CD4-positive, CD25-positive, alpha-beta regulatory T cell (primary cell): ENCODE results near the gene GSG1L. TPM values are rescaled to one million over a fixed set of nuclear protein-coding genes. Genes with fewer than 3 reads are reported as not detected.

ENCODE experiments used
- ATAC-seq, 2 donors: fragments of 150-1000 bp; cut with Tn5 transposase; one replicate each; pipeline ENCODE4 v1.10.0; 2021; ENCODE audit warnings: low read depth in 2 of 2, moderate number of reproducible peaks in 2 of 2, moderate library complexity in 1 of 2
- DNase-seq, 3 donors: peaks; one replicate each; pipeline versions ENCODE4 v3.0.0 to v3.0.0-alpha.2; 2012 to 2022; ENCODE audit warnings: mixed read lengths in 1 of 3
- H3K27ac ChIP-seq: one replicate; pipeline ENCODE4 v1.7.0; 2013; ENCODE audit warnings: mild to moderate bottlenecking, low read length; ENCODE audit not compliant: insufficient read depth, poor library complexity, severe bottlenecking
- H3K27me3 ChIP-seq: one replicate; pipeline ENCODE4 v1.7.0; 2013; ENCODE audit warnings: low read length; ENCODE audit not compliant: control insufficient read depth, insufficient read depth
- H3K36me3 ChIP-seq: one replicate; pipeline ENCODE4 v1.7.0; 2013; ENCODE audit warnings: mild to moderate bottlenecking, low read length, moderate library complexity; ENCODE audit not compliant: control insufficient read depth, insufficient read depth
- H3K4me1 ChIP-seq: 2 replicates; pipeline ENCODE4 v1.7.0; 2013; ENCODE audit warnings: mild to moderate bottlenecking, low read length; ENCODE audit not compliant: insufficient read depth, control insufficient read depth, poor library complexity, severe bottlenecking
- H3K4me3 ChIP-seq: one replicate; pipeline ENCODE4 v1.7.0; 2013; ENCODE audit warnings: low read depth, mild to moderate bottlenecking, low read length, moderate library complexity
- H3K9me3 ChIP-seq, 2 experiments: 1 replicate in 1 of 2; 2 replicates in 1 of 2; pipeline ENCODE4 v1.7.0; 2013; ENCODE audit warnings: low read length in 2 of 2, mild to moderate bottlenecking in 1 of 2, moderate library complexity in 1 of 2; ENCODE audit not compliant: control insufficient read depth in 2 of 2
- H3K27ac Mint-ChIP-seq, 3 donors: one replicate each; pipeline ENCODE4 v1.8.0; 2020 to 2022; ENCODE audit warnings: mild to moderate bottlenecking in 3 of 3, mixed read lengths in 3 of 3, moderate library complexity in 2 of 3
- H3K27me3 Mint-ChIP-seq: one replicate; pipeline ENCODE4 v1.8.0; 2022; ENCODE audit warnings: mild to moderate bottlenecking, mixed read lengths
- H3K36me3 Mint-ChIP-seq: one replicate; pipeline ENCODE4 v1.8.0; 2020; ENCODE audit warnings: mixed read lengths
- H3K4me1 Mint-ChIP-seq, 4 donors: one replicate each; pipeline ENCODE4 v1.8.0; 2020 to 2022; ENCODE audit warnings: mixed read lengths in 4 of 4, mild to moderate bottlenecking in 1 of 4
- H3K4me3 Mint-ChIP-seq, 4 donors: one replicate each; pipeline ENCODE4 v1.8.0; 2020 to 2022; ENCODE audit warnings: mild to moderate bottlenecking in 4 of 4, mixed read lengths in 4 of 4, moderate library complexity in 3 of 4
- H3K9me3 Mint-ChIP-seq, 7 donors: one replicate each; pipeline ENCODE4 v1.8.0; 2020 to 2022; ENCODE audit warnings: mixed read lengths in 7 of 7, mild to moderate bottlenecking in 3 of 7, moderate library complexity in 2 of 7
- polyA plus RNA-seq, 4 donors: library from polyadenylated mRNA; unstranded; fragments of 300-500 nt; fragmentation: Illumina TruSeq; gene quantifications; one replicate each; pipeline ENCODE4 v1.2.3, GENCODE V29; 2021
- total RNA-seq: library from RNA; stranded (reverse); gene quantifications from one replicate; pipeline ENCODE4 v1.2.3, GENCODE V29; 2022

The GSG1L gene
- total and polyA plus RNA-seq, 5 donors from 2014 or later, result 0.15 TPM; not detected in 4

GRCh38 chr16:28090646-28091377 lies 27.3 kb upstream of the GSG1L start:
- Histone ChIP-seq H3K36me3 (no peaks in the 10 kb centered on the region), H3K4me1 (no peaks in the 10 kb centered on the region), H3K9me3 (no peaks in the 10 kb centered on the region), H3K27ac (no peak overlapping the region), H3K4me3 (no peak overlapping the region), H3K27me3 (no peaks in the 10 kb centered on the region)
- Mint-ChIP-seq H3K4me1 (peaks cover 0 to 2% (median 0%) of the 10 kb centered on the region in 4 donors), H3K9me3 (no peaks in the 10 kb centered on the region), H3K4me3 (no peak overlapping the region), H3K27ac (peak overlapping the region in 1 of 3 donors; percentile 44), H3K27me3 (no peaks in the 10 kb centered on the region), H3K36me3 (no peaks in the 10 kb centered on the region)
- DNase-seq (no peak), ATAC-seq (no peak)

- no peak overlapping the region for H3K4me3 ChIP-seq
- Mint-ChIP-seq H3K9me3 (no peaks in the 10 kb centered on the region), H3K36me3 (no peaks in the 10 kb centered on the region)
Measured at GRCh38 chr16:28089992-28090365, 26.5 kb upstream of the GSG1L start.

DNA sequence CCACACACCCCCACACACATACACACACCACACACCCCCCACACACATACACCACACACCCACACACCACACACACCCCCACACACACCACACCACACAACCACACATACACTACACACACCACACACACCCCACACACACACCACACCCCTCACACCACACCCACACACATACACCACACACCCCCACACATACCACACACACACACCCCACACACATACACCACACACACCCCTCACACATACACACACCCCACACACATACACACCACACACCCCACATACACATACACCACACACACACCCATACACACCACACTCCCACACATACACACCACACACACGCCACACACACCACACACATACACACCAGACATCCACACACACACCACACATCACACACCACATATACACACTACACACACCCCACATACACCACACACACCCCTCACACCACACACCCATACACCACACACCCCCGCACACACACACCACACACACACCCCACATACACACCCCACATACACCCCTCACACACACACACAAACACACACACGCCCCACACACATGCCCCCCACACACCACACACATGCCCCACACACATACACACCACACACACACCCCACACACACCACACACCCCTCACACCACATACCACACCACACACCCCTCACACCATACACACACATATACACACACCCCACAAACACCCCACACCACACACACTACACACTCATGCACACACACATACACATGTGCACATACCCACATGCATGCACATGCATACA lies 25.9 kb upstream of the GSG1L start:
- Histone ChIP-seq H3K27me3 (no peaks in the 10 kb centered on the region), H3K4me1 (no peaks in the 10 kb centered on the region), H3K27ac (peak overlapping the region; percentile 23), H3K4me3 (no peak overlapping the region), H3K9me3 (no peaks in the 10 kb centered on the region), H3K36me3 (no peaks in the 10 kb centered on the region)
- ATAC-seq (no peak), DNase-seq (no peak)
- H3K9me3 Mint-ChIP-seq, result no peaks in the 10 kb centered on the region
- H3K27ac Mint-ChIP-seq, result peak overlapping the region in 1 of 3 donors; percentile 44
- H3K27me3 Mint-ChIP-seq, result no peaks in the 10 kb centered on the region
- H3K4me3 Mint-ChIP-seq, result no peak overlapping the region
- H3K4me1 Mint-ChIP-seq, result peaks cover 0 to 2% (median 0%) of the 10 kb centered on the region in 4 donors
- no peaks in the 10 kb centered on the region for H3K36me3 Mint-ChIP-seq

More at GRCh38 chr16:28089992-28090365, 26.5 kb upstream of the GSG1L start:
- no peaks in the 10 kb centered on the region for H3K27me3 ChIP-seq
- DNase-seq (no peak), ATAC-seq (no peak)
- H3K27me3 Mint-ChIP-seq, result no peaks in the 10 kb centered on the region
- H3K9me3 ChIP-seq, result no peaks in the 10 kb centered on the region
- peaks cover 0 to 2% (median 0%) of the 10 kb centered on the region in 4 donors for H3K4me1 Mint-ChIP-seq
- no peaks in the 10 kb centered on the region for H3K4me1 ChIP-seq
- no peak overlapping the region for H3K27ac ChIP-seq
- H3K36me3 ChIP-seq, result no peaks in the 10 kb centered on the region
- peak overlapping the region in 1 of 3 donors; percentile 44 for H3K27ac Mint-ChIP-seq
- no peak overlapping the region for H3K4me3 Mint-ChIP-seq

- H3K27me3 Mint-ChIP-seq, result no peaks in the 10 kb centered on the region
- Histone ChIP-seq H3K4me3 (no peak overlapping the region), H3K4me1 (no peaks in the 10 kb centered on the region), H3K27ac (no peak overlapping the region), H3K9me3 (no peaks in the 10 kb centered on the region), H3K27me3 (no peaks in the 10 kb centered on the region), H3K36me3 (no peaks in the 10 kb centered on the region)
- DNase-seq (no peak), ATAC-seq (no peak)
- H3K4me1 Mint-ChIP-seq, result peaks cover 0 to 2% (median 0%) of the 10 kb centered on the region in 4 donors
- no peaks in the 10 kb centered on the region for H3K36me3 Mint-ChIP-seq
- no peaks in the 10 kb centered on the region for H3K9me3 Mint-ChIP-seq
- H3K27ac Mint-ChIP-seq, result no peak overlapping the region
- no peak overlapping the region for H3K4me3 Mint-ChIP-seq
Measured at GRCh38 chr16:28087675-28088300, 24.3 kb upstream of the GSG1L start.

DNA sequence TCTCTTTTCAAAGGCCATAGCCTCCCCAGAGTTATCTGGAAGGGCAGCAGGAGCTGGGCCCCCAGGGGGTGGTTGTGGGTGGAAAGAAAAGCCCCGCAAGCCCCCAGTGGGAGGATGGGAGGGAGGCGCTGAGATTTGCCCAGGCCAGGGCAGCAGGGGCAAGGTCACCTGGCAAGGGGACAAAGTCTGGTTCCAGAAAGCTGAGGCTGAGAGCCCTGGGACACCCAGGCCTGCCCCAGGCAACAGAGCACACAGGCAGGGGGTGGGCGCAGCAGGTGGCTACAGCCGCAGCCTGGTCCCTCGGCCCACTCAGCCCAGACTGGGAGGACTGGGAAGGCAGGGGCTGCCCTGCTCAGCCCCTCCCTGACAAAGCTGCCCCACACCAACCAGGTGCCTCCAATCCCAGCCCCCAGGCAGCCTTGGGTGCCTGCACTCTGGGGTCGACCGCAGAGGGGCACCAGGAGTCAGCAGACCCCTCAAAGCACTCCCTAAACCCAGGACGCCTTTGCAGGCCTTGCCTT lies 23.7 kb upstream of the GSG1L start:
- Mint-ChIP-seq H3K4me1 (peaks cover 0 to 2% (median 0%) of the 10 kb centered on the region in 4 donors), H3K27me3 (no peaks in the 10 kb centered on the region), H3K27ac (no peak overlapping the region), H3K9me3 (no peaks in the 10 kb centered on the region), H3K4me3 (no peak overlapping the region), H3K36me3 (no peaks in the 10 kb centered on the region)
- Histone ChIP-seq H3K4me1 (no peaks in the 10 kb centered on the region), H3K36me3 (no peaks in the 10 kb centered on the region), H3K9me3 (no peaks in the 10 kb centered on the region), H3K27me3 (no peaks in the 10 kb centered on the region), H3K27ac (no peak overlapping the region), H3K4me3 (no peak overlapping the region)
- DNase-seq (no peak), ATAC-seq (no peak)

DNA sequence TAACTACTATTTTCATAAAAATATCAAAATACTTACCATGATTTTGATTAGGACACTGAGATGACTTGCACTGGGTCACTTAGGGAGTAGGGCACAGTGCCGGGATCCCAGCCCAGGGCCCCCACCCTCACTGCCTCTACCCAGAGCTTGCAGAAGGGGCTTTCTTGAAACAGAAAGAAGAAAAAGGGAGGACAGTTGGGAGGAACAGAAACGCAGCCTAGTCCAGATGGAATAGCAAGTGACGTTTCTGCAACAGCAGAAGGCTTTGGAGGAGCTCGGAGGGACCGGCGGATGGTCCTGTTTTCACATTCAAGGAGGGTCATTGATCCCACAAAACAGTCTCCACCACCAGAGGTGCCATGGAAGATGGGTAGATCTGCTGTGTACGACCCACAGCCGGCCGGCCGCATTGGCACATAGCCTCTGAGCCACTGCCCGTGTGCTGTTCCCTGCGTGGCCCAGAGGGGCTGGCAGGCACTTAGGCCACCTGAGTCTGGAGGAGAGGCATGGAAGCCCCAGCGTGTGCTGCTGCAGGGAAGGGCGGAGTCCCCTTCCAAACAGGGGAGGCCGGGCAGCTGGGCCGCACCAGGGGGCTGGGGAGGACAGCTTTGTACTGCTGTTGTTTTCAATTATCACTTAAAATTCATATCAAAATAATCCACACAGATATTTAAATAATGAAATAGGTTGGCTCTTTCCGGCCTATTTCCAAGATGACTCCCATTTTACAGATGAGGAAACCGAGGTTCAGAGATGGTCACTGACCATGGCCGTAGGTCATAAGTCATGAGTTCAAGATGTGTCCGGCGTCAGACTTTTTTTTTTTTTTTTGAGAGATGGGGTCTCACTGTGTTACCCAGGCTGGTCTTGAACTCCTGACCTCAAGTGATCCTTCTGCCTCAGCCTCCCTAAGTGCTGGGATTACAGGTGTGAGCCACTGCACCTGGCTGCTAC lies 22.9 kb upstream of the GSG1L start:
- no peaks in the 10 kb centered on the region for H3K27me3 Mint-ChIP-seq
- no peaks in the 10 kb centered on the region for H3K36me3 Mint-ChIP-seq
- Histone ChIP-seq H3K4me1 (no peaks in the 10 kb centered on the region), H3K27me3 (no peaks in the 10 kb centered on the region), H3K27ac (no peak overlapping the region), H3K36me3 (no peaks in the 10 kb centered on the region), H3K4me3 (no peak overlapping the region), H3K9me3 (no peaks in the 10 kb centered on the region)
- peaks cover 0 to 2% (median 0%) of the 10 kb centered on the region in 4 donors for H3K4me1 Mint-ChIP-seq
- ATAC-seq, result no peak
- H3K27ac Mint-ChIP-seq, result no peak overlapping the region
- H3K4me3 Mint-ChIP-seq, result no peak overlapping the region
- H3K9me3 Mint-ChIP-seq, result no peaks in the 10 kb centered on the region
- no peak for DNase-seq
